ENCODE measurements around the gene GTF3C4.
A peak's percentile ranks its signal among the peaks of the same experiment; 100 is the strongest.

The GTF3C4 gene

GRCh38 chr9:132647355-132647754, 22.9 kb upstream of the GTF3C4 start:
- peak in 1 of 2 donors; percentile 1 for DNase-seq (ENCODE audit: low read depth in 1 of 2, low spot score in 1 of 2)

- DNase-seq (ENCODE audit: low read depth in 1 of 2, low spot score in 1 of 2) = no peak
Measured at GRCh38 chr9:132647806-132648205, 22.5 kb upstream of the GTF3C4 start.

GRCh38 chr9:132648283-132648682, 22.0 kb upstream of the GTF3C4 start:
- no peak for DNase-seq (ENCODE audit: low read depth in 1 of 2, low spot score in 1 of 2)

- no peak for DNase-seq (ENCODE audit: low read depth in 1 of 2, low spot score in 1 of 2)
Measured at GRCh38 chr9:132648685-132649084, 21.6 kb upstream of the GTF3C4 start.

GRCh38 chr9:132651259-132651658, 19.0 kb upstream of the GTF3C4 start:
- DNase-seq (ENCODE audit: low read depth in 1 of 2, low spot score in 1 of 2) = no peak

- no peak for DNase-seq (ENCODE audit: low read depth in 1 of 2, low spot score in 1 of 2)
Measured at GRCh38 chr9:132656299-132656698, 14.0 kb upstream of the GTF3C4 start.

- DNase-seq (ENCODE audit: low read depth in 1 of 2, low spot score in 1 of 2) = no peak
Measured at GRCh38 chr9:132662152-132662945, 7.9 kb upstream of the GTF3C4 start.

- DNase-seq (ENCODE audit: low read depth in 1 of 2, low spot score in 1 of 2) = no peak
Measured at GRCh38 chr9:132663117-132663516, 7.1 kb upstream of the GTF3C4 start.

- DNase-seq (ENCODE audit: low read depth in 1 of 2, low spot score in 1 of 2) = no peak
Measured at GRCh38 chr9:132663851-132664250, 6.4 kb upstream of the GTF3C4 start.

- no peak for DNase-seq (ENCODE audit: low read depth in 1 of 2, low spot score in 1 of 2)
Measured at GRCh38 chr9:132669319-132669697, 956 bp upstream of the GTF3C4 start.

GRCh38 chr9:132669698-132670456, 387 bp upstream of the GTF3C4 start, which contains the start of gene DDX31:
Gene DDX31 (minus strand): TSS chr9:132669983. CDS start chr9:132669934, 49 bp downstream.
- peak; percentile 81 to 83 for DNase-seq (ENCODE audit: low read depth in 1 of 2, low spot score in 1 of 2)

- DNase-seq (ENCODE audit: low read depth in 1 of 2, low spot score in 1 of 2) = no peak
Measured at GRCh38 chr9:132671620-132672412, 1.6 kb downstream of the GTF3C4 start.

GRCh38 chr9:132672413-132672690, 2.1 kb downstream of the GTF3C4 start:
- DNase-seq (ENCODE audit: low read depth in 1 of 2, low spot score in 1 of 2) = no peak

- no peak for DNase-seq (ENCODE audit: low read depth in 1 of 2, low spot score in 1 of 2)
Measured at GRCh38 chr9:132673355-132673754, 3.1 kb downstream of the GTF3C4 start.

GRCh38 chr9:132674485-132674884, 4.2 kb downstream of the GTF3C4 start:
- DNase-seq (ENCODE audit: low read depth in 1 of 2, low spot score in 1 of 2) = no peak

- DNase-seq (ENCODE audit: low read depth in 1 of 2, low spot score in 1 of 2) = no peak
Measured at GRCh38 chr9:132677976-132678375, 7.7 kb downstream of the GTF3C4 start.

- DNase-seq (ENCODE audit: low read depth in 1 of 2, low spot score in 1 of 2) = no peak
Measured at GRCh38 chr9:132679946-132680625, 9.8 kb downstream of the GTF3C4 start.

- DNase-seq (ENCODE audit: low read depth in 1 of 2, low spot score in 1 of 2) = no peak
Measured at GRCh38 chr9:132681561-132681960, 11.3 kb downstream of the GTF3C4 start.

- DNase-seq (ENCODE audit: low read depth in 1 of 2, low spot score in 1 of 2) = no peak
Measured at GRCh38 chr9:132683873-132684272, 13.6 kb downstream of the GTF3C4 start.

- DNase-seq (ENCODE audit: low read depth in 1 of 2, low spot score in 1 of 2) = no peak
Measured at GRCh38 chr9:132690696-132691095, 20.4 kb downstream of the GTF3C4 start.

GRCh38 chr9:132694144-132694543, 23.9 kb downstream of the GTF3C4 start:
- DNase-seq (ENCODE audit: low read depth in 1 of 2, low spot score in 1 of 2) = no peak
